ENCODE data around the gene UBE3D.

UBE3D gene

DNA sequence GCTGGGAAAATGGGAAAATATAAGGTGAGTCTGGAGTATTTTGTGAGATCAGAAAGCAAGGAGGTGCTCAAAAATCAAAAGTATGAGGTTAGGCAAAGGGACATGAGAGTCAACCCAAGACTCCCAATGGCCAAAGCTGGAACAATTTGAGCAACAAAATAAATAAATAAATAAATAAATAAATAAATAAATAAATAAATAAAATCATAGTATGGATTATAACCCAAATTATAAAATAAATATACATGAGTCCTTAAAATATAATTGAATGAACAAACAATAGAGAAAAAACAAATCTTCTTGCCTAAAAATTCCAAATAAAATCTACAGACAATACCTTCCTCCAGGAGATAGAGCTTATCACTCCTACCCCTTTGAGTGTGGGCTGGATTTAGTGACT lies 69.5 kb downstream of the UBE3D start:
- TF ChIP-seq, protein P1, sequence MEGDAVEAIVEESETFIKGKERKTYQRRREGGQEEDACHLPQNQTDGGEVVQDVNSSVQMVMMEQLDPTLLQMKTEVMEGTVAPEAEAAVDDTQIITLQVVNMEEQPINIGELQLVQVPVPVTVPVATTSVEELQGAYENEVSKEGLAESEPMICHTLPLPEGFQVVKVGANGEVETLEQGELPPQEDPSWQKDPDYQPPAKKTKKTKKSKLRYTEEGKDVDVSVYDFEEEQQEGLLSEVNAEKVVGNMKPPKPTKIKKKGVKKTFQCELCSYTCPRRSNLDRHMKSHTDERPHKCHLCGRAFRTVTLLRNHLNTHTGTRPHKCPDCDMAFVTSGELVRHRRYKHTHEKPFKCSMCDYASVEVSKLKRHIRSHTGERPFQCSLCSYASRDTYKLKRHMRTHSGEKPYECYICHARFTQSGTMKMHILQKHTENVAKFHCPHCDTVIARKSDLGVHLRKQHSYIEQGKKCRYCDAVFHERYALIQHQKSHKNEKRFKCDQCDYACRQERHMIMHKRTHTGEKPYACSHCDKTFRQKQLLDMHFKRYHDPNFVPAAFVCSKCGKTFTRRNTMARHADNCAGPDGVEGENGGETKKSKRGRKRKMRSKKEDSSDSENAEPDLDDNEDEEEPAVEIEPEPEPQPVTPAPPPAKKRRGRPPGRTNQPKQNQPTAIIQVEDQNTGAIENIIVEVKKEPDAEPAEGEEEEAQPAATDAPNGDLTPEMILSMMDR (IDR thresholded peaks at IDR 0.05; ENCODE audit: insufficient read depth, missing control alignments): no peak
- DNase-seq (ENCODE audit: insufficient read length, low spot score) (no peak), FAIRE-seq (no peak)

DNA sequence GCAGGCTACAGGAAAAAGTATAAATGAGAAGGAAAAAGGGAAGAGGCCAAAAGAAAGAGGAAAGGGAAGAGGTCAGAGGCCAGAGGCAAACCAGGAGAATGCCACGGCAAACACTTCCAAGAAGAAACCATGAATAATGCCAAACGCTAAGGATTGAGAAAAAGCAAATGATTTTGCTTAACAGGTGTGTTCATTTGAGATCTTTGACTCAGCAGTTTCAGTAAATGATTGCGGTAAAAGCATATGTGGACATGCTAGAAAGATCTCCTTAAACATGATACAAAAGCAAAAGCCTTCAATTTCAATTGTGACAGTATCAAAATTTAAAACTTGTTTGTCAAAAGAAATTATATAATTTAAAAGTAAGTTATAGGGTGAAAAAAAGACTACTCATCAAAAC lies 70.6 kb downstream of the UBE3D start:
- FAIRE-seq (no peak), DNase-seq (ENCODE audit: insufficient read length, low spot score) (no peak)
- TF ChIP-seq, protein P1 (IDR thresholded peaks at IDR 0.05; ENCODE audit: insufficient read depth, missing control alignments): no peak

DNA sequence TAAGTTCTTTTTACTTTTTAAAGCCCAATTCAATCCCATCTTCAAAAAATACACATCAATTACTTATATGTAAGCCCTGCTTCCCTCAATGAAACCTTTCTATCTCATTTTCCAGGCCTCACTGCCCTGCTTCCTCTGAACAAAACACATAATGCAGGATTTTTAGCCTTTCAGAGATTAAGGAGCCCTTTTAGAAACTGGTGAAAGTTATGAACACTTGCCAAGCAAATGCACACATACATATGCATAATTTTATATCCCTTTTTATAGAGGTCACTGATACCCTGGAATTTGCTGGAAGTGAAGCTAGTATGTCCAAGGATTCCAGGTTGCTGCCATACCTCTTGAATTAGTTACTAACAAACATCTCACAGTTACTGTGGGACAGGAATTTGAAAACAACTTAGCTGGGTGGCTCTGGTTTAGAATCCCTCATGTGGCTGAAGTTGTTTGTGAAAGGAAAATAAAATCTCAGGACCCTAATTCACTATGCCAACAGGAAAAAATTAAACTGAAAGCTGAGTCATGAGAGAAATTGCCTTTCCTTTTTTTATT lies 75.8 kb downstream of the UBE3D start:
- TF ChIP-seq, protein P1 (IDR thresholded peaks at IDR 0.05; ENCODE audit: insufficient read depth, missing control alignments): no peak

DNA sequence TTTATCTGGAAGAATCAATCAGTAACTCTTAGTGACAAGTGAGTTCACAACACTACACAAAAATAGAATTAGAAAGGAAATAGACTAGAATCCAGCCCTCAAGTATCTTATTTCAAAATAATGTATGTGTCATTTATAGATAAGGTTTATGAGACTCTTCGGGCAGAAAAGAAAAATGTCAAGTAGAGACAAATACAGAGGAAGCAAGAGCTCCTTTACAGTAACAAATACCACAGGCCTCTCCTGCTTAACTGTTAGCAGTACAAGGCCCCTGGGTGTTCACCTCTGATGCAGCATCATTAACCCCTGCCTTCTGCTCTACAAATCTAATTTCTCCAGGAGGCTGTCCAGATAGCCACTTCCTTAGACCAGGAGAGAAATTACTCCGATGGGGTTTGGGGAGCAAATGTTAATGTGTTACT lies 76.7 kb downstream of the UBE3D start:
- FAIRE-seq: no peak
- no peak for DNase-seq (ENCODE audit: insufficient read length, low spot score)
- TF ChIP-seq, protein P1 (IDR thresholded peaks at IDR 0.05; ENCODE audit: insufficient read depth, missing control alignments): no peak

More for the DNA sequence above, 75.8 kb downstream of the UBE3D start:
- DNase-seq (ENCODE audit: insufficient read length, low spot score) (no peak), FAIRE-seq (no peak)

DNA sequence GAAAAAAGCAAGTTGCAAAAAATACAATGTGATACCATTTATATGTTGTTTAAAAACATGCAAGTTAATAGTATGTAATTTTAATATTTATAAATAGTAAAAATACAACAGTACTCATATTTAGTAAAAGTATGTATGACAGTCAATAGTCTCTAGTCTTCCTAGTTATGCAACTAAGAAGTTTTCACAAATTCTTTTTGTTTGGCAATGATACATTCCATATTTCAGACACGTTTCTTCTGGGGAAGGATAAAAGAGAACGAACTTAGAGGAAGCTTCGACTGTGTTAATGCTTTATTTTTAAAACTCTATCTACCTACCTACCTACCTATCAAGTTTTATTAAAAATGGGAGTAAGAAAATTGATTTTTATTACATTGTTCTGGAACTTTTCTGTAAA lies 77.7 kb downstream of the UBE3D start:
- no peak for FAIRE-seq
- TF ChIP-seq, protein P1 (IDR thresholded peaks at IDR 0.05; ENCODE audit: insufficient read depth, missing control alignments): no peak
- DNase-seq (ENCODE audit: insufficient read length, low spot score): no peak

DNA sequence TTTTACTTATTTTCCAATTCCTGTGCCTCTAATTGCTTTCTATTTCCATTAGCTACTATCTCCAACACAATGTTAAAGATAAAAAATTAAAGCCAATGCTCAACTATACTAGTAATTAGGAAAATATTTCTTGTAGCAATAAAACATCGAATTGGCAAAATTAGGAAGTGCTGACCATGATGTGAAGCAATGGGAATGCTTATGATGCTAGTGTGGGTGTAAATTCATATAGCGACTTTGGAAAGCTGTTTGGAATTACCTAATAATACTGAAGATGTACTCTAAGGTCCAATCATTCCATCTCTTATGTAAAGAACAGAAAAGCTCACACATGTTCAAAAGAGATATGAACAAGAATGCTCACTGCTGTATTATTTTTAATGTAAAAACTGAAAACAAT lies 78.2 kb downstream of the UBE3D start:
- TF ChIP-seq, protein P1 (IDR thresholded peaks at IDR 0.05; ENCODE audit: insufficient read depth, missing control alignments): no peak
- no peak for DNase-seq (ENCODE audit: insufficient read length, low spot score)
- no peak for FAIRE-seq

DNA sequence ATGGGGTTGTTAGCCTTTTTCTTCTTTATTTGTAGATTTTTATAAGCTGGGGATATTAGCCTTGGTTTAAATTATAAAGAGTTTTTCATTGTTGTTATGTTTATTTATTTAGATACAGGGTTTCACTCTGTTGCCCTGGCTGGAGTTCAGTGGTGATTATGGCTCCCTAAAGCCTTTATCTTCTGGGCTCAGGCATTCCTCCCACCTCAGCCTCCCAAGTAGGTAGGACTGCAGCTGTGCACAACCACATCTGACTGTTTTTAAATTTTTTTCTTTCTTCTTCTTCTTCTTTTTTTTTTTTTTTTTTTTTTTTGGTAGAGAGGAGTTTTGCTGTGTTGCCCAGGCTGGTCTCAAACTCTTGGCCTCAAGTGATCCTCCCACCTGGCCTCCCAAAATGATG lies 80.9 kb downstream of the UBE3D start:
- no peak for DNase-seq (ENCODE audit: insufficient read length, low spot score)
- FAIRE-seq: no peak

More for the DNA sequence above, 80.9 kb downstream of the UBE3D start:
- TF ChIP-seq, protein P1 (IDR thresholded peaks at IDR 0.05; ENCODE audit: insufficient read depth, missing control alignments): no peak
